Measurements from ENCODE around the gene AKIRIN2. TPM values are rescaled to one million over a fixed set of nuclear protein-coding genes. Genes with fewer than 3 reads are reported as not detected.

The AKIRIN2 gene
- total and polyA plus RNA-seq, 2 donors (not counting 3 experiments of a cell fraction or from before 2014, with no cell fraction given), result 19.0 to 46.4 TPM

- Histone ChIP-seq H3K9me3 (replicated peaks; ENCODE audit: control insufficient read depth, insufficient read depth, low read length) (no peaks in the 10 kb centered on the region), H3K9ac (replicated peaks; ENCODE audit: extremely low read depth, insufficient read depth, low read length) (no peak overlapping the region), H3K9me1 (replicated peaks; ENCODE audit: control insufficient read depth, extremely low read depth, insufficient read depth, low read length) (no peaks in the 10 kb centered on the region), H3K4me2 (ENCODE audit: insufficient read depth, low read length) (no peak overlapping the region), H3K4me3 (replicated peaks in 1 of 3; ENCODE audit: insufficient read depth in 1 of 3, low read depth in 1 of 3, low read length in 3 of 3) (no peak overlapping the region), H3K27me3 (ENCODE audit: control insufficient read depth in 2 of 2, insufficient read depth in 2 of 2, low read length in 2 of 2) (no peaks in the 10 kb centered on the region), H3K4me1 (ENCODE audit: control insufficient read depth, extremely low read depth, insufficient read depth, low read length) (no peaks in the 10 kb centered on the region), H2AFZ (ENCODE audit: low read depth, low read length) (no peak overlapping the region), H4K20me1 (replicated peaks; ENCODE audit: control insufficient read depth, extremely low read depth, insufficient read depth, low read length) (peaks cover 2% of the 10 kb centered on the region), H3K36me3 (ENCODE audit: control insufficient read depth in 2 of 2, extremely low read depth in 1 of 2, insufficient read depth in 2 of 2, low read length in 2 of 2) (peaks cover 6 to 12% of the 10 kb centered on the region in 2 experiments), H3K27ac (ENCODE audit: insufficient read depth, low read depth, low read length) (no peak overlapping the region), H3K79me2 (ENCODE audit: control insufficient read depth, insufficient read depth, low read length) (peaks cover 6% of the 10 kb centered on the region)
- intact Hi-C loops (cut with micrococcal nuclease) (no loop called here), dilution Hi-C loops (cut with MboI; ENCODE audit: extremely low pct_ligation_motif_present, low sequenced_read_pairs) (no loop called here)
- DNase-seq (ENCODE audit: low read depth, low spot score) (no peak), FAIRE-seq (no peak)
- CTCF ChIA-PET, result interaction anchor here (1.0 kb wide), 1 partner anchor 279 kb away, joined by 3 read pairs; no protein-coding TSS in a partner anchor
- TF ChIP-seq FOS (IDR thresholded peaks at IDR 0.05; ENCODE audit: borderline replicate concordance, insufficient read depth, low read length) (no peak), EZH2 (IDR thresholded peaks at IDR 0.05; ENCODE audit: borderline replicate concordance, low read depth, low read length, severe bottlenecking) (no peak), JUN (IDR thresholded peaks at IDR 0.05; ENCODE audit: borderline replicate concordance, insufficient read depth, insufficient read length, low read depth) (no peak), POLR2A (IDR thresholded peaks at IDR 0.05; ENCODE audit: low read depth, low read length) (no peak), MYC (IDR thresholded peaks at IDR 0.05; ENCODE audit: low read depth, low read length) (no peak)
- no TSS peak for BruUV-seq (replicated peaks)
- POLR2A ChIA-PET, result no interaction called here
Measured at GRCh38 chr6:87671555-87672029, 30.4 kb downstream of the AKIRIN2 start.

- Histone ChIP-seq H3K27ac (ENCODE audit: insufficient read depth, low read depth, low read length) (no peak overlapping the region), H3K9me1 (replicated peaks; ENCODE audit: control insufficient read depth, extremely low read depth, insufficient read depth, low read length) (no peaks in the 10 kb centered on the region), H3K79me2 (ENCODE audit: control insufficient read depth, insufficient read depth, low read length) (peaks cover 4% of the 10 kb centered on the region), H3K36me3 (ENCODE audit: control insufficient read depth in 2 of 2, extremely low read depth in 1 of 2, insufficient read depth in 2 of 2, low read length in 2 of 2) (peaks cover 6 to 11% of the 10 kb centered on the region in 2 experiments), H4K20me1 (replicated peaks; ENCODE audit: control insufficient read depth, extremely low read depth, insufficient read depth, low read length) (peaks cover 2% of the 10 kb centered on the region), H3K4me2 (ENCODE audit: insufficient read depth, low read length) (no peak overlapping the region), H2AFZ (ENCODE audit: low read depth, low read length) (no peak overlapping the region), H3K4me3 (replicated peaks in 1 of 3; ENCODE audit: insufficient read depth in 1 of 3, low read depth in 1 of 3, low read length in 3 of 3) (no peak overlapping the region), H3K9me3 (replicated peaks; ENCODE audit: control insufficient read depth, insufficient read depth, low read length) (no peaks in the 10 kb centered on the region), H3K4me1 (ENCODE audit: control insufficient read depth, extremely low read depth, insufficient read depth, low read length) (no peaks in the 10 kb centered on the region), H3K27me3 (ENCODE audit: control insufficient read depth in 2 of 2, insufficient read depth in 2 of 2, low read length in 2 of 2) (no peaks in the 10 kb centered on the region), H3K9ac (replicated peaks; ENCODE audit: extremely low read depth, insufficient read depth, low read length) (no peak overlapping the region)
- DNase-seq (ENCODE audit: low read depth, low spot score), result no peak
- TF ChIP-seq GATA2 (IDR thresholded peaks at IDR 0.05; ENCODE audit: insufficient read depth, insufficient read length, low read depth, low read length), result no peak
- no peak for TF ChIP-seq CTCF (IDR thresholded peaks at IDR 0.05; ENCODE audit: extremely low read depth in 1 of 2, insufficient read depth in 1 of 2, low read depth in 1 of 2, low read length in 2 of 2)
- TF ChIP-seq POLR2AphosphoS5 (IDR thresholded peaks at IDR 0.05; ENCODE audit: insufficient read depth, low read depth, low read length), result no peak
- TF ChIP-seq JUN (IDR thresholded peaks at IDR 0.05; ENCODE audit: borderline replicate concordance, insufficient read depth, insufficient read length, low read depth), result no peak
- no peak for TF ChIP-seq MAX (IDR thresholded peaks at IDR 0.05; ENCODE audit: insufficient read depth, insufficient read length)
- no peak for TF ChIP-seq MYC (IDR thresholded peaks at IDR 0.05; ENCODE audit: low read depth, low read length)
- TF ChIP-seq EZH2 (IDR thresholded peaks at IDR 0.05; ENCODE audit: borderline replicate concordance, low read depth, low read length, severe bottlenecking), result no peak
- no peak for TF ChIP-seq FOS (IDR thresholded peaks at IDR 0.05; ENCODE audit: borderline replicate concordance, insufficient read depth, low read length)
- ChIA-PET CTCF (interaction anchor here (1.0 kb wide), 1 partner anchor 278 kb away, joined by 3 read pairs; no protein-coding TSS in a partner anchor), POLR2A (no interaction called here)
- dilution Hi-C loops (cut with MboI; ENCODE audit: extremely low pct_ligation_motif_present, low sequenced_read_pairs) (no loop called here), intact Hi-C loops (cut with micrococcal nuclease) (no loop called here)
- no peak for FAIRE-seq
- no TSS peak for BruUV-seq (replicated peaks)
Measured at GRCh38 chr6:87670707-87671106, 31.3 kb downstream of the AKIRIN2 start.

Data from endothelial cell of umbilical vein (primary cell).